GM04503 (cell line): Measurements from ENCODE around the gene KIFC1.

ENCODE experiments used
- DNase-seq: peaks from one replicate; pipeline ENCODE4 v3.0.0-alpha.2; 2012; ENCODE audit warnings: low read depth

The KIFC1 gene

GRCh38 chr6:33441457-33441856, 49.8 kb downstream of the KIFC1 start:
- DNase-seq: no peak

GRCh38 chr6:33442283-33442682, 50.7 kb downstream of the KIFC1 start:
- no peak for DNase-seq

GRCh38 chr6:33443025-33443424, 51.4 kb downstream of the KIFC1 start:
- no peak for DNase-seq

GRCh38 chr6:33443619-33444504, 52.2 kb downstream of the KIFC1 start:
- DNase-seq: no peak

GRCh38 chr6:33445119-33445603, 53.5 kb downstream of the KIFC1 start:
- DNase-seq: no peak

GRCh38 chr6:33446356-33446755, 54.7 kb downstream of the KIFC1 start:
- no peak for DNase-seq

GRCh38 chr6:33450434-33450833, 58.8 kb downstream of the KIFC1 start:
- no peak for DNase-seq

- no peak for DNase-seq
These were observed 60.0 kb downstream of the KIFC1 start for GRCh38 chr6:33451606-33452005.

- no peak for DNase-seq
These were observed 60.9 kb downstream of the KIFC1 start for GRCh38 chr6:33452496-33452895.

GRCh38 chr6:33453393-33454008, 61.9 kb downstream of the KIFC1 start:
- no peak for DNase-seq

- peak; percentile 80 for DNase-seq
These were observed 62.7 kb downstream of the KIFC1 start, which contains the start of gene ZBTB9 for GRCh38 chr6:33454009-33454946. TSS of gene ZBTB9 (plus strand) at chr6:33454576. CDS start at chr6:33455101, 525 bp downstream.

- DNase-seq: no peak
These were observed 63.4 kb downstream of the KIFC1 start for GRCh38 chr6:33455051-33455450.

GRCh38 chr6:33456156-33456555, 64.5 kb downstream of the KIFC1 start:
- no peak for DNase-seq

- DNase-seq: no peak
These were observed 67.1 kb downstream of the KIFC1 start for GRCh38 chr6:33458676-33459075.

- DNase-seq: no peak
These were observed 67.6 kb downstream of the KIFC1 start for GRCh38 chr6:33459226-33459625.
